Midbrain (tissue), 1 donor: ENCODE results near the gene ZNF740.

Experiments used
- DNase-seq: peaks from one replicate; lab custom pipeline; 2025; lab: John Stamatoyannopoulos, UW

The ZNF740 gene

DNA sequence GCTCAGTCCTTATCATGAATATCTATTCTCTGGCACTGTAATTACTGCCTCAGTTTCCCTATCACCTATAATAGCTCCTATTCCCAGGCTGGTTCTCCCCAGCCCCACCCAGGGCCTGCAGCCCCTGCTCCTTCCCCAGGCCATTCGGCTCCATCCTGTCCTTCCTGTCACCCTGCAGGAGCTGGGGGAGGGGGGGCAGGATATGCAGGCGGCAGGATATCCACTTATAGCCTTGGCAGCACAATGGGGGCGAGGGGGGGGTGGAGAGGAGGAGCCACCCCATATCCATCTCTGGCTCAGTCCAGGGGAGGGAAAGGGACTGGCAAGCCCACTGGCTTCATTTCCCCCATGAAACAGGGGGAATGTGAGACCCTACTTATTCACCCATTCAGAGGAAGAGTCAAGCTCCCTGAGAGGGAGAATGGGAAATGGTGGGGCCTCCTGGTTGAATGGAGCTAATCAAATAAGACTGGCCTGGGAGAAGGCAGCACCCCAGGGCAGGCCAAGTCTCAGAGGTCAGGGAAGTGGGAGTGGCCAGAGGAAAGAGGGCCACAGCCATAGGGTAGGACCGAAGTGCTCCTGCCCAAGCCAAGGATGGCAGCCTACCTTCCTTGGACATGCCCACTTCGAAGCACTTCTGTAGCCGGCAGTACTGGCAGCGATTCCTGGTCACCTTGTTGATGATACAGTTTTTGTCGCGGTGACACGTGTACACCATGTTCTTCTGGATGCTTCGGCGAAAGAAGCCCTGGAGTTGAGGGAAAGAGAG is 34.3 kb downstream of the ZNF740 start:
- DNase-seq = no peak

GRCh38 chr12:53215497-53215896 is 35.0 kb downstream of the ZNF740 start:
- DNase-seq = no peak

DNA sequence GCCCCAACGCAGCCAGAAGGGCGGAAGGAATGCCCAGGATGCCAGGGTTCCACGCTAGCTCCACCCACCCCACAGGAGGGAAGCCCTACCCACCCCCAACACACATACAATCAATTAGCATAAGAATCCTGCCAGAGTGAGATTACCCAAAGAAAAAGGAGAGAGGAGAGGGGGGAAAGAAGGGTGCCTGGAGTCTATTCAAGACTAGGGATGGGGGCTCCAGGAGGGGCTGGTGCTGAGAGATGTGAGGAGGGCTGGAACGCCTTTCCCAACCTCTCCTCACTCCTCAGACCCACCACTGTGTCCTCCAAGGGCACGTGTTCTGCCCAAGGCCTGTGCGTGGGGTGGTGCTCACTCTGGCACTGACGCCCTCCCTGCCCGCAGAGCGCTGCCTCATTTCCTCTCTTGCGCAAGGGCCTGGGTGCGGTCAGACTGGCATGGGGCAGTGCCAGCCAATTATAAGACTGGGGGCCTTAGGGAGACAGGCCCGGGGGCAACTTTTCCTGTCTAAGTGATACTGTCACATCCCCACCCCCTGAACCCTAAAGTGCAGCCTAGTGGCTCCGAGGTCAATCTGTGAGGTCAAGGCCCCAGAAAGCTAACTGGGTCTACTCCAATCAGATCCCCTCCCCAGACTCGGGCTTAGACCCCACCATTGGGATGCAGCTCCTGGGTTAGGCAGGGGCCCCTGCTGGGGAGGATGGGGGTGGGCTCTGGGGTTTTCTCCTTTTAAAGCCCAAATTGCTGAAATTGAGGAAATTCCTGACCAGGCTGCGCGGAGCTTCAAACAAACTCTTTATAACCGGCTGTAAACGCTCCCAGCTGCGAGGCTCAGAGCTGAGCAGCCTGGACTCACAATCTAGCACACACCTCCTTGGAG is 36.8 kb downstream of the ZNF740 start:
- DNase-seq = no peak

- DNase-seq = no peak
These were observed 37.4 kb downstream of the ZNF740 start for GRCh38 chr12:53217931-53218307.

GRCh38 chr12:53218551-53219291 is 38.2 kb downstream of the ZNF740 start:
- DNase-seq = no peak

DNA sequence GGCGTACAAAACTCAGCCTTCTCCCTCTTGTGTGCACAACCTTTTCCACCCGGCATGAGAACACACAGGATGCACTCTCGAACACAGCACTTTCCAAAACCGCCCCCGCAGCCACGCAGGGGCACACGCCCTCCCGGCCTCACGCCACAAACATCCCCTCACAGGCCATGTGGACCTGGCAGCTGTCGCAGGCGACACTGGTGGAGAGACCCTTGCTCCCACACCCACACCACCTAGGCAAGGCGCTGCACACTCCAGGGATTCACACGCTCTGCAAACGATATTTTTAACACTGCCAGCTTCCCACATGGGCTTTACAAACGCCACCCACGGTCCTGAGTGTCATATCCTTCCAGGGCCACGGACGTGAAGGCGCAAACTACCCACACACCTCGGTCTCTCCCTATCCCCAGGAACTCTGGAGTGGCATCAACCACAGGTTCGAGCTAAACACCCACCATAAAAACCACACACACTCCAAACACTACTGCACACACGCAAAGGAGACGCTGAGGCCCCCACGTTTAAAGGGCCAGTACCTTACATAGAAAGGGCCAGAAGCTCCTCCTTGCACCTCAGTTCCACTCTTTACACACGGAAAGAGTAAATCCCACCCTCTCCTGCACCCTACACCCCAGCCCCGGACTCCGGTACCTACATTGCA is 38.9 kb downstream of the ZNF740 start:
- no peak for DNase-seq

- peak; percentile 57 for DNase-seq
These were observed 39.6 kb downstream of the ZNF740 start for GRCh38 chr12:53219956-53220693.

- peak; percentile 70 for DNase-seq
These were observed 40.2 kb downstream of the ZNF740 start for GRCh38 chr12:53220694-53221202.

DNA sequence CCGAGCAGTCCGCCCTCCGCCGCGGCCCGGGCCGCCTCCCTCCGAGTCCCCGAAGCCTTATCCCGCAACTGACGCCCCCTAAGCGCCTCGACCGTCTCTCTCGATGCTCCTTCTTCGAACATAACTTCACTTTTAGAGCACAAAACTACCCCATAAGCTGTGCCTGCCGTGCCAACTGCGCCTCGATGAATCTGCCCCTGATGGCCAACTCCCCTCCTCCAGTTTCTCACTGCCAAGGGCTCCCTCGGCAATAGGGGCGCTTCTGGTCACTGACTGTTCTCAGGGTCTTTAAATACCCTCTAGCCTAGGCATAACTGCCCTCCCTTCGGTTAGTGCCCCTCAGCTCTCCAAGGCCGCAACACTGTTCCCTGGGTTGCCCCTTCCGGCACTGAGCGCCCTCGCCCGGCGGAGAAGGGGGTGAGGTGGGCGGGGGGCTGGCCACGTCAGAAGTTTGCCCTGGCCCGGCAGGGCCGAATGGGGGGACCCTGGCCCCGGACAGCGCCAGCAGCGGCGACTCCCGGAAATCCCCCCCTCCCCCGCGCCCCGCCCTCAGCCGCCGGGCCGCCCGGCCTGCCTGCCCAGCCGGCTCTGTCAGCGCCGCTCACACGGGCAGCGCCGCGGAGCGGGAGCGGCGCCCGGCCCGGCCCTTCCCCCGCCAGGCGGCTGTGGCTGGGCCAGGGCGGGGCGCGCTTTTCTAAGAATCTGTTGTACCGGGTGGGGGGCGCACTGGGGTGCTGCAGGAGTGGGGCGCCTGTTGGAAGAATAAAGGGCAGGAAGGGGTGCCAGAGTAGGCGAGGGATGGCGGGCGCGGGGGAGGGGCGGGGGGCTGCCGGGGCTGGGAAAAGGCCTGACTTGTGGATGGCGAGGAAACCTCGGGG is 40.9 kb downstream of the ZNF740 start:
- DNase-seq = peak; percentile 62

DNA sequence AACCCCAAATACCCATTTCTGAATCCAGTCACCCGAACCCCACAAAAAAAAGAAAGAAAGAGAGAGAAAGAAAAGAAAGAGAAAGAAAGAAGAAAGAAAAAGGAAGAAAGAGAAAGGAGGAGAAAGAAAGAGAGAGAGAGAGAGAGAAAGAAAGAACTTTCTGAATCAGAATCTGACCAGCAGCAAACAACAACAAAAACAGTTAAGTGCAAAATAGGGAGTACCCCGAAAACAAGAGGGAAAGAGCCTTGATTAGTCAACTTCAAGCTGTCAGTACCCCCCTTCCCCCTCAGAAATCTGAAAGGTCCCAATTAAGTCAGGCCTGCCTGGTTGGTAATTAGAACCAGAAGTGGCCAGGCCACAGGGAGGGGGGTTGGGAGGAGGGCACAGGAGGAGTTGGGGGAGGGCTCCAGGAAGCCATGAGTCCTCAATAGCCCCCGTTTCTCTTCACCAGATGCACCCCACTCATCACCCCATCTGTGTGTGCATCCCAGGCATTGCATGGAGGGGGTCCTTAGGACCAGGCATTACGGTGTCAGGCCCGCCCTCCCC is 41.7 kb downstream of the ZNF740 start:
- DNase-seq = no peak

GRCh38 chr12:53222806-53223261 is 42.3 kb downstream of the ZNF740 start:
- no peak for DNase-seq

DNA sequence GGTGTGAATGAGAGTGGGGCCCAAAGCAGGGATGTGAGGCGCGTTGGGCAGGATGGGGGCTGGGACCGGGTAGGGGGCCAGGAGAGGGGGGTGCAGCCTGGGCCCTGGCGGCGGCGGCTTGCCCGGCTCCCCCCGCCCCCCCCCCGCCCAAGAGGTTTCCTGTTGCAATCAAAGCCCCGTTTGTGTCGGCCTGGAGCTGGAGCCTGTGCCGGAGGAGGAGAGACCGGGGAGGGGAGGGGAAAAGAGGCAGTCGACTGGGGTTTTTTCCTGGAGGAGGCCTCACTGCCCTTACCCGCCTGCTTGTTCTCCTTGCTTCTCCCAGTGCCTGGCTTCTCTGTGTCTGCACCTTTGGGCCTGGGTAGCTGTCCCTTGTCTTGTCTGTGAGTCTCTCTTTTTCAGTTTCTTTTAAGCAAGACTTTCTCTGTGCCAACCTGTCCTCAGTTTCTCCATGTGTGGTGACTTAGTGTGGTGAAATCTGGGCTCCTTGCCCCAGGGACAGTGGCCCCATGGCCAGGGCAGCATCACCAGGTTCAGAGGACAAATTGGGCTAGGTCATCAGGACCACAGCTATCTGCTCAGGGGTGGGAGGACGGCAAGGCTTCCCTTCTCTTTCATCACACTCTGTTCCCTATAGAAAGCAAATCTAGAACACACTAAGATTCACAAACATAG is 43.0 kb downstream of the ZNF740 start:
- DNase-seq = peak; percentile 57

DNA sequence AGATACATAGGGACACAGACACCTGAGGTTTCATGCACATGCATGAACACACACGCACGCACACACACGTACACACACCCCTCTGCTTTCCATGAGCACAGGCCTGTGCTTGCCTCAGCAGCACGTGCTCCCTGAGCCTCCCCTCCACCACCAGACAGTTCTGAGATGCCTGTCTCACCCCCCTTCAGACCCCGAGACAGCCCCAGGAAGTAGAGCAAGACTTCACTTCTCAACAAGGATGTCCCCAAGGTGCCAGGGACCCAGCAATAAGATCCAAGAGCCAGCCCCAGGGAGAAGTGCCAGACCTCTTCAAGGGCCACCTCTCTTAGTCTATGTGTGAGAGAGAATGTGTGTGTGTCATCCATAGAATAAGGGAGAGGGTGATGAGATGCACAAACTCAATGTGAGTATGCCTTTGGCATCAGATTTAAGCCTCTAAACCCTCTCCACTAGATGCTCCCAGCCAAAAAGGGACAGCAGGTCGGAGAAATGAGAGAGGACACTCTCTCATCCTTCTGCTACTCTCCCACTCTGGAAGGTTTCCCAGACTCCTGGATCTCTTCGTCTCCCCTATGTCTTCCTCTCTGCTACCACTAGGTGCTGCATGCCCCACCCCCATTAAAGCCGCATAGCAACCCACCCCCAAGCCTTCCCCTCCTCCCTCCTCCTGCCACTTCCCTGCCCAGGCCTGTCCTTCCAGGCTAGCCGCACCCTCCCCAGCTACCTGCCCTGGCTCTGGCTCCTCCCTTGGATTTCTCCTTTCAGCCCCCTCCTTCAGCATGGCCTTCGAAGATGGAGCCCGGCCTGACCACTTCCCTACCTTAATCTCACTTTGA is 43.8 kb downstream of the ZNF740 start:
- DNase-seq = no peak

GRCh38 chr12:53224897-53225634 is 44.5 kb downstream of the ZNF740 start:
- DNase-seq = no peak

- DNase-seq = no peak
These were observed 45.3 kb downstream of the ZNF740 start for GRCh38 chr12:53225635-53226424.

DNA sequence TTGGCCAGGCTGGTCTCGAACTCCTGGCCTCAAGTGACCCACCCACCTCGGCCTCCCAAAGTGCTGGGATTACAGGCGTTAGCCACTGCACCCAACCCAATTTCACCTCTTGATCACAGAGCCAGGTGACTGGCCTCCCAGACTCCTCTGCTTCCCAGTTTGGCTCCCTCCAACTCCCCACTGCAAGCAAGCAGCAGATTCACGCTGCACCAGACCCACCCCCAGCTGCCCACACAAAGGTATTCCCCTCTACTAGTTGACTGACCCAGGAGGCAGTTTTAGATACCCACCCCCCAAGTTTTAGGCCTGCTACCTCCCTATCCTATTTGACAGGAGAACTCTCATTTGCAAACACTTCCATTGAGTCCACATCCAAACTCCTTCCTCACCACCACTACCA is 46.3 kb downstream of the ZNF740 start:
- DNase-seq = no peak

DNA sequence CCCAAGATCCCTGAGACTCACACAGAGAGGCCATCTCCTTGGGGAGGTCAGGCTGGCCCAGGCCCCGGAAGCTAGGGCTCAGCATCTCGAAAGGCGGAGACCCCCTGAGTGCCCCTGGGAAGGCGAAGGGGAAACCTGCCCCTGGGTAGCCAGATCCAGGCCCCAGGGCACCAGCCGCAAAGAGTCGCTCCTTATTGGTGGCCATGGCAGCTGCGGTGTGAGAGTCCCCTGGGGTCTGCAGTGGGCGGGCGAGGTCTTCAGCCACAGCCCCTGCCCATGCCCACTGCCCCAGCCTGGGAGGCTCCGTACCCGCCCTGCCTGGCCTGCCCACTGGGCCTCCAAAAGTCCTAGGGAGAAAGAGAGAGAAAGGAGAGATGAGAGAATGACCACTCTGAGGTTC is 46.8 kb downstream of the ZNF740 start:
- no peak for DNase-seq
